Measurements from ENCODE around the gene NEGR1.

GRCh38 chr1:72023063-72023930 is 259.0 kb downstream of the NEGR1 start:
- no peak for TF ChIP-seq CTCF (conservative IDR thresholded peaks at IDR 0.05; ENCODE audit: low read length)
- no peak for TF ChIP-seq EZH2phosphoT487 (IDR thresholded peaks at IDR 0.05; ENCODE audit: borderline replicate concordance)

All from Loucy (cell line).